Measurements from ENCODE around the gene GRID2IP.

GRID2IP gene

DNA sequence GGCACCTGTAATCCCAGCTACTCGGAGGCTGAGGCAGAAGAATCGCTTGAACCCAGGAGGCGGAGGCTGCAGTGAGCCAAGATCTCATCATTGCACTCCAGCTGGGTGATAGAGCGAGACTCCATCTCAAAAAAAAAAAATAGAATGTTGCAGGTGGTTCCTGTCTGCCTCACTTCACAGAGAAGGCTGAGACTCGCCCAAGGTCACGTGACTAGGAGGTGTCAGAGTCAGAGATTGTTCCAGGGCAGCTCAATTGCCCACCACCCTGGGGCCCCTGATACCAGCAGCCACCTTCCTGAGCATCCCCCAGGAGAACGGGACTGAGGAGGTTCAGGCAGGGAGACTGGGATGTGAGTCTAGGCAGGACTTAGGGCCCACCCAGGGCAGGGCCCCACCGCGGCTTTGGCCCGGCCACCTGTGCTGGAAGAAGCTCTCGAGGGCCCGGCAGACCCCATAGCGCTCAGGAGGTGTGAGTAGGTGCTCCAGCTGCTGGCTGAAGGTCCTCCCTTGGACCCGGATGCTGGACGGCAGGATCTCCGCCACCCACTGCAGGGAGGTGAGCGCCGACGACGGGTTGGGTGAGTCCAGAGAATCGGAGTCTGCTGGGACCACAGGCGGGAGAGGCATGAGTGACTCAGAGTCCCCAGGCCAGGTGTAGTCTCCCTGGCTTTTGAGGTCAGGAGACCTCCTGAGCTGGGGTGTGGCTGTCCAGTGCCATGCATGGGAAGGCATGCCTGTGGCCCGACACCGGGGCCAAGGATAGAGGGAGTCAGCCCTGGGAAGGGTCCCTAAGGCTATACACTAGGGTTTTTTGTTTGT, 30.9 kb downstream of the GRID2IP start:
- no peak for DNase-seq (ENCODE audit: low spot score)

GRCh38 chr7:6516387-6516983, 34.8 kb downstream of the GRID2IP start:
- DNase-seq (ENCODE audit: low spot score), result peak; percentile 85

DNA sequence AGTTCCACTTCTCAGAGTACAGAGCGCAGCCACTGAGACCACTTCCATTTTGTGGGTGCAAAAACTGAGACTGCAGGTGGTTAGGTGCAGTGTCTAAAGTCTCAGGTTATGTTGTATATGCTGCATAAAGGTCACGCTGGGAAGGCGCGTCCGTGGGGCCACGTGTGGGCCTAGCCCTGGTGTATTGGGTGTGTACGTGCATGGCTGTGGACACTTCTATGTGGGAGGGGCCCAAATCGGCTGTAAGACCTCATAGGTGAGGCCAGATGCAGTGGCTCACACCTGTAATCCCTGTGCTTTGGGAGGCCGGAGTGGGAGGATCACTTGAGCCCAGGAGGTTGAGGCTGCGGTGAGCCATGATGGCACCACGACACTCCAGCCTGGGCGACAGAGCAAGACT, 37.7 kb downstream of the GRID2IP start:
- no peak for DNase-seq (ENCODE audit: low spot score)

GRCh38 chr7:6512892-6513291, 38.4 kb downstream of the GRID2IP start:
- no peak for DNase-seq (ENCODE audit: low spot score)

- no peak for DNase-seq (ENCODE audit: low spot score)
Measured at GRCh38 chr7:6510476-6511133, 40.7 kb downstream of the GRID2IP start.

DNA sequence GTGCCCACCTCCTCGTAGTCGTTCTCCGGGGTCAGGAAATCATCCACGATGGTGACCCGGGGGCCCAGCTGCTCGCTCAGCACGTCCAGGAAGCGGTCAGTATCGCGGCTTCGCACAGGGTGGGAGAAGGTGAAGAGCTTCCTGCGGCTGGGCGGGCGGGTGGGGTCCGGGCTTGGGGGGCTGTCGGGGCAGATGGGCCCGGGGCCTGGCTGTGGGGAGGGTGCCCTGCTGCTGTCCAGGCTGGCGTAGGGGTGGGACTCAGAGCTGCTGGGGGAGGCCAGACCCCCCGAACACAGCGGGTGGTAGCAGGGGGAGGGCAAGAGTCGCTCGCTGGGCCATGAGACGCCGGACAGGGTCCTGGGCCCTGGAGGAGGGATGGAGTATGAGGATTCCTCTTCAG, 42.3 kb downstream of the GRID2IP start:
- no peak for DNase-seq (ENCODE audit: low spot score)

DNA sequence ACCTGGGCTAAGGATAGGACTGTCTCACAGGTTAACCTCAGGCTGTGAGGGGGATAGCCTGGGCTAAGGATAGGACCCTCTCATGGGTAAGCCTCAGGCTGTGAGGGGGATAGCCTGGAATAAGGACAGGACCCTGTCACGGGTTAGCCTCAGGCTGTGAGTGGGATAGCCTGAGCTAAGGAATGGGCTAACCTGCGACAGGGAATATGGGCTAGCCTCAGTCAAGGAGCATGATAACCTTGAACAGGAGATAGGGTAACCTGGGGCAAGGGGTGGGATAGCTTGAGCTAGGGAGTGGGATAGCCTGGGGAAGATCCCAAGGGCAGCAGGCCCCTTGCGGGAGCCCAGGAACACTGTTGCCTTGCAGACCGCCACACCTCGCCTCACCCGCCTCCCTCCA, 42.7 kb downstream of the GRID2IP start:
- no peak for DNase-seq (ENCODE audit: low spot score)

DNA sequence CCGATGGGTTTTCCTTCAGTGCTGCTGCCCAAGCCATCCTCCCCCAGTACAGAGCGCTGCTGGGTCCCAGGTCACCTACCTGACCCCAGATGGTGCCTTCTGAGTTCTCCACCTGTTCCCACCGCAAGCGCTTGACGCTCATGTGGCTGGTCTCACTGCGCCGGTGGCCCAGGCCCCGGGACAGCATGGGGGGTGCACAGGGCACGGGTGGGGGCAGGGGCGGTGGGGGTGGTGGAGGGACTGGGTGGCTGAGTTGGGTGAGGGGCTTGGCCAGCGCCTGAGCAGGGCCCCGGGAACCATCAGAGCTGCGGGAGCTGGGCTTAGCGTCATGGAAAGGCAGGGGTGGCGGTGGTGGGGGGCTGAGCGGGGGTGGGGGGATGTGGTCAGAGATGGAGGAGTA, 43.4 kb downstream of the GRID2IP start:
- no peak for DNase-seq (ENCODE audit: low spot score)

GRCh38 chr7:6505685-6506559, 45.3 kb downstream of the GRID2IP start:
- DNase-seq (ENCODE audit: low spot score), result no peak

GRCh38 chr7:6504996-6505395, 46.3 kb downstream of the GRID2IP start:
- no peak for DNase-seq (ENCODE audit: low spot score)

DNA sequence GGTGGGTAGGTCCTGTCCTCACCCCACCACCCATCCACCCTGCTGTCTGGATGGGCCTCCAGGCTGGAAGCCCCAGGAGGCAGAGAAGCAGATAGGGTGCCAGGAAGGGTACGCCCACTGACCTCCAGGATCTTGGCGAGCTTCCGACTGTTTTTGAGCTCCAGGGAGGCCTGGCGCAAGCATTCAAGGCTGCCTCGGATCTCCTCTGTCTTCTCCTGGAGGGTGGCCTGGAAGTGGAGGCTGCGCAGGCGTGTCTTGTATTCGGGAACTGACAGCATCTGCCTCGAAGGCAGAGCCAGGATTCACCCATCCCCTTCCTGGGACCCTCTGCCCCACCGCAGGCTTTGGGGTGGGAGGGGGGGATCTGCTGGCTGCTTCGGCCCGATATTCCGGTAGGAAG, 48.4 kb downstream of the GRID2IP start:
- no peak for DNase-seq (ENCODE audit: low spot score)

DNA sequence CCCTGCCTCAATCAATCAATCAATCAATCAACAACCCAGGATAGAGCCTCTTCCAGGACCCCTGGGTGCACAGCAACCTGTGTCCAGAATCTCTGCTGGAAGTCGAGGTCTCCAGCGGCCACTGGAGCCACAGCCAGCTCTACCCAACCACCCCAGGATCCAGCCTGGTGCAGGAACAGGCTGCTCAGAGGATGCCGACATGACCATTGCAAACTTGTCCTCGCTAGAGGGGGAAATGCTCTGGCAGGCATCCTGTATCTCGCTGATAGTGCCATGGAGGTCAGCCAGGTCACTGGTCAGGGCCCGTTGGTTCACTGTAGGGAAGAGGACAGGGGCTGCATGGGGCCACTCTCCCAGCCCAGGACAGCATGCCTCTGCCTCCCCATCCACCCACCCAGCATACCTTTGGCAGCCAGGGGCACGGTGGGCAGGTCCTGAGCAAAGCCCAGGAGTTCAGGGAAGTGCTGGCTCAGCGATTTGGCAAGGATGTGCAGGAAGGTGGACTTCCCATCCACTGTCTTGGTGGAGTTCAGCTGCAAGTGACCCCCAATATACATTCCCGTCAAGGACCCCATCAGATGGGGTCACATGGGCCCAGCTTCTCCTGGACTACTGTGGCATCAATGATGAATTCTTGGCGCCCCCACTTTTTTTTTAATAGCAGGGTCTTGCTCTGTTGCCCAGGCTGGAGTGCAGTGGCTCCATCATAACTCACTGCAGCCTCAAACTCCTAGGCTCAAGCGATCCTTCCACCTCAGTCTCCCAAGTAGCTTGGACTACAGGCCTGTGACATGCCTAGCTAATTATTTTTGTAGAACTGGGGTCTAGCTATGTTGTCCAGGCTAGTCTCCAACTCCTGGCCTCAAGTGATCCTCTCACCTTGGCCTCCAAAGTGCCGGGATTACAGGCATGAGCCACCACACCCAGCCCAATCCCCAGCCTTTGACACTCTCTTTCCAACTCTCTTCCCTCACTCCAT, 49.4 kb downstream of the GRID2IP start:
- no peak for DNase-seq (ENCODE audit: low spot score)

DNA sequence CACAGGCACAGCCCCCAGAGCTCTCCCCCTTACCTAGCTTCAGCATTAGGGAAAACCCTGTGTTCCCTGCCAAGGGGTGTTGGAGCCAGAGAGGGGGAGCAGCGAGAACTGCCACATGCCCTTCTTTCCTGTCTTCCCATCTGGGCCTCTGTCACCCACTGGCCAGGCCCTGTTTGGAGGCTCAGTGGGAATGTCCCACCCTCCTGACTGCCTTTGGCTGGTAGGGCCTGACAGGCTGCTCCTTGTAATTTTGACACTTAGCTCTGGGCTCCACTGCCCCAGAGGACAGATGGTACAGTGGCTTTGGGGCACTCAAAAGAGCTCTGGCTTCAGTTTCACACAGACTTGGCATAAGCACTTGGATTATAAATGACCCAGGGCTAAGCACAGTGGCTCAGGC, 50.6 kb downstream of the GRID2IP start:
- no peak for DNase-seq (ENCODE audit: low spot score)

DNA sequence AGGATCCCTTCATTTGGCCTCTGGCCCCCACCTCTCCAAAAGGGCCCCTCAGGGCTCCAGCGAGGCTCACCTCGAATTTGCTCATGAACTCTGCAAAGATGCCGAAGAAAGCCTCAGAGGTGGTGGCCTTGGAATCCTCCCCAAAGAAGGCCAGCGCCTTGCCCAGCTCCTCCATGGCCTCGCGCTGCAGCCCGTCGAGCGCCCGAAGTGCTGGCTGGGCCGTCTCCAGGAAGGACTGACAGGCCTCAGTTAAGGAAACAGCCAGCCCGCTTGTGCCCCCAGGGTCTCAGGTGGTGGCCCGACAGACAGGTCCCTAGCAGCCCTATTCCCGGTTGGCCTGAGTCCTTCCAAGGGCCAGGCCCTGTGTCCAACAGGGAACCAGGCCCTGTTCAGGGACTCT, 53.3 kb downstream of the GRID2IP start:
- no peak for DNase-seq (ENCODE audit: low spot score)

- DNase-seq (ENCODE audit: low spot score), result no peak
Measured at GRCh38 chr7:6497637-6497905, 53.7 kb downstream of the GRID2IP start.

GRCh38 chr7:6496842-6497636, 54.2 kb downstream of the GRID2IP start:
- DNase-seq (ENCODE audit: low spot score), result no peak

DNA sequence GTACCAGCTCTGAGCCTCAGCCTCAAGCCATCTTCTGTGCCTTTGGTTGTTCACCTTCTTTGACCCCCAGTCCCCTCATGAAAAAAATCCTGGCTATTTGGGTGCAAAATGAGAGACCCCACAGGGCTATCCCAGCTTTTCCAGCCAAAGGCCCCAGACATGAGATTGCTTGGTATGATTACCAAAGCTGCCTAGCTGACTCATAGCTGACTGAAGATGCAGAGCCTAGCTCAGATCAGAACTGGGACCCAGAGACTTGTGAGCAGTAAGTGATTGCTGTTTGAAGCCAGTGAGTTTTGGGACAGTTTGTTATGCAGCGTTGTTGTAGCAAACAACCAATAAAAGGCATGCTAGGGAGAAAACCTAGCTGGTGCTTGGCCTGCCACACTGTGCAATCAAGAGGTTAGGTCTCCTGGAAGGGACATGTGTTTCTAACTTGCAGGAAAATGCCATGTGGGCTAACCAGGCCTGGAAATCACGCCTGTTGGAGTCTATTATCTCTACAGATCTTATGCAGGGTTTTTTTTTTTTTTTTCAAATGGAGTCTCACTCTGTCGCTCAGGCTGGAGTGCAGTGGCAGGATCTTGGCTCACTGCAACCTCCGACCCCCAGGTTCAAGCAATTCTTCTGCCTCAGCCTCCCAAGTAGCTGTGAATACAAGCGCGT, 55.5 kb downstream of the GRID2IP start:
- DNase-seq (ENCODE audit: low spot score), result no peak

- DNase-seq (ENCODE audit: low spot score), result no peak
Measured at GRCh38 chr7:6494365-6494764, 56.9 kb downstream of the GRID2IP start.

DNA sequence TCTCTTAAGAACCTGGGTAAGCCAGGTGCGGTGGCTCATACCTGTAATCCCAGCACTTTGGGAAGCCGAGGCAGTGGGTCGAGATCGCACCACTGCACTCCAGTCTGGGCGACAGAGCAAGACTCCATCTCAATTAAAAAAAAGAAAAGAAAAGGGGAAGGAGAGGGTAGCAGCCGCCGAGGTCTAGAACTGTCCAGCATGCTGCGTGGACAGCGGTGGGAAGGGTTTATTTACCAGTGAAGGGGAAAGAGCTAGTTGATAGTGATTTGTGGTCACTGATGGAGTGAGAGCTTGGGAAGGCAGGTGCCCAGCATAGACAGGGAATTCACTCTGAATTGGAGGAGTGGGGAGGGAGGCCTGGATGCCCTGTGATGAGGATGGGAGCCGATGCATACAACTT, 60.1 kb downstream of the GRID2IP start:
- no peak for DNase-seq (ENCODE audit: low spot score)

GRCh38 chr7:6489612-6490011, 61.6 kb downstream of the GRID2IP start:
- DNase-seq (ENCODE audit: low spot score), result no peak
